MV-4-11 (cell line): ENCODE results near the gene COX4I1.
"Not testable (repeated sequence)": the region's sequence is repeated elsewhere in the genome, so short reads cannot be mapped to it uniquely, and the experiment has no call there.

Experiments
- DNase-seq: peaks from one replicate; lab custom pipeline; 2025; lab: John Stamatoyannopoulos, UW

Gene COX4I1

GRCh38 chr16:85800321-85800669 is 800 bp downstream of the COX4I1 start:
- DNase-seq: no peak

GRCh38 chr16:85803570-85803969 is 4.1 kb downstream of the COX4I1 start:
- DNase-seq: no peak

GRCh38 chr16:85805442-85806045 is 6.0 kb downstream of the COX4I1 start:
- no peak for DNase-seq

DNA sequence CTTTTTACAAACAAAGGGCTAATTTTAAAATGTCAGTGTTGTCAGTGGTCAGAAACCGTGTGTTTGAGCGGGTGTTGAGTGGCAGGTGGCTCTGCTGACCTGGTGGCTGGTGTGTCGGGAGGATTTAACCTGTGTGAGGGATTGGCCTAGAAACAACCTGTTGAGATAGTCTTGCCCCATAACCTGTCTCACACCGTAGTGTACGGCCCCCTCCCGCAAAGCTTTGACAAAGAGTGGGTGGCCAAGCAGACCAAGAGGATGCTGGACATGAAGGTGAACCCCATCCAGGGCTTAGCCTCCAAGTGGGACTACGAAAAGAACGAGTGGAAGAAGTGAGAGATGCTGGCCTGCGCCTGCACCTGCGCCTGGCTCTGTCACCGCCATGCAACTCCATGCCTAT is 7.0 kb downstream of the COX4I1 start:
- no peak for DNase-seq

DNA sequence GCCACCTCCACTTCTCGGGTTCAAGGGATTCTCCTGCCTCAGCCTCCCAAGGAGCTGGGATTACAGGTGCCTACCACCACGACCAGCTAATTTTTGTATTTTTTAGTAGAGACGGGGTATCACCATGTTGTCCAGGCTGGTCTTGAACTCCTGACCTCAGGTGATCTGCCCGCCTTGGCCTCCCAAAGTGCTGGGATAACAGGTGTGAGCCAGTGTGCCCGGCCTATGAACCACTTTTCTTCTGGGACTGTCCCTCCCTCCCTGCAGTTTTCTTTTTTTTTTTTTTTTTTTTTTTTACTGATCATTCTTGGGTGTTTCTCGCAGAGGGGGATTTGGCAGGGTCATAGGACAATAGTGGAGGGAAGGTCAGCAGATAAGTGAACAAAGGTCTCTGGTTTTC is 7.8 kb downstream of the COX4I1 start:
- not testable (repeated sequence) for DNase-seq

DNA sequence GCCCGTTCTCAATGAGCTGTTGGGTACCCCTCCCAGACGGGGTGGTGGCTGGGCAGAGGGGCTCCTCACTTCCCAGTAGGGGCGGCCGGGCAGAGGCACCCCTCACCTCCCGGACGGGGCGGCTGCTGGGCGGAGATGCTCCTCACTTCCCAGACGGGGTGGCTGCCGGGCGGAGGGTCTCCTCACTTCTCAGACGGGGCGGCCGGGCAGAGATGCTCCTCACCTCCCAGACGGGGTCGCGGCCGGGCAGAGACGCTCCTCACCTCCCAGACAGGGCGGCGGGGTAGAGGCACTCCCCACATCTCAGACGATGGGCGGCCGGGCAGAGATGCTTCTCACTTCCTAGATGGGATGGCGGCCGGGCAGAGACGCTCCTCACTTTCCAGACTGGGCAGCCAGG is 8.6 kb downstream of the COX4I1 start:
- not testable (repeated sequence) for DNase-seq

DNA sequence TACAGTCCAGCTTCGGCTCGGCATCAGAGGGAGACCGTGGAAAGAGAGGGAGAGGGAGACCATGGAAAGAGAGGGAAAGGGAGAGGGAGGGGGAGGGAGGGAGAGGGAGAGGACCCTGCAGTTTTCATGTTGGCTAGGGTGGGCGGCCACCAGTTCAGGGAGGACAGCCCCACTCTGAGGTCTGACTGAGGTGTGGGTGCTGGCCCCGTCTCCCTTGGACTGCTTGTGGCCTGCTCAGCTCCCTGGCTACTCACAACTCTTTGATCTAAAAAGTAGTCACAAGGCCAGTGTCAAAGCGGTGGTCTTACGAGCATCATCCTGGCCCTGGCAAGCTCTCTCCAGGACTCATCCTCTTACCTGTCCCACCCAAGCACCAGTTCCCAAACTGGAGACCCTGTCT is 9.4 kb downstream of the COX4I1 start:
- no peak for DNase-seq

DNA sequence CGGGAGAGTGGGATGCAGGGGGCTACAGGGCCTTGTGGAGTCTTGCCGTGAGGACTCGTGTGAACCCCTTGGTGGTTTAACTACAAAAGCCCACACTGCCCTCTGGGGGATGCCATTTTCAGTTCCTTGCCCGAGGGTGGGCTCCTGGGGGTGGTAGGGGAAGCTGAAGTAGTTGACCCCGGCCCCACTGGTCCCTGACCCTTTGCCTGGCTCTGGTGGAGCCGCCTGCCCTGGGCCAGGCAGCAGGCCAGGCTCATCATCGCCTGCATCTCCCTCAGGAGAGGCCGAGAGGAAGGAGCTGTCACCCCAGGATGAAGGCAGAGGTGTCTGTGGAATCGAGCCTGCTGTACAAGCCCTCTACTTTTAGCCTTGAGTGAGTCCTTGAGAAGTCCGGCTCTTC is 10.2 kb downstream of the COX4I1 start:
- no peak for DNase-seq

GRCh38 chr16:85810097-85810741 is 10.7 kb downstream of the COX4I1 start:
- no peak for DNase-seq

DNA sequence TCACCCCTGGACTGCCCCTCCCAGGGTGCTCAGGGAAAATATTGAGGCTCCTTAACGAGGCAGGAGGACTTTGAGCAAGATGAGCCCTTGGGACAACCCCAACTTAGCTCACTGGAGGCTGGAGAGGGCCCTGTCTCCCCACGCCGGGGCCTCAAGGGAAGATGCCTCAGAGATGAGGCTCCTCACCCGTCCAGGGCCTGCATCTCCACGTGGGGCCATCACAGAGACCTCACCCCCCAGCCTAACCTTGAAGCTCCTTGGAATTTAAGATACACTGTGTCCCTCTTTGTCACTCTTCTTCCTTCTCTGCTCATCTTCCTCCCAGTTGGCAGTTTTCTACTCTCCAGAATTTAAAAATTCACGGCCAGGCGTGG is 11.2 kb downstream of the COX4I1 start:
- no peak for DNase-seq

- DNase-seq: no peak
These were observed 12.7 kb downstream of the COX4I1 start for GRCh38 chr16:85812031-85812807.

GRCh38 chr16:85812811-85813700 is 13.6 kb downstream of the COX4I1 start:
- DNase-seq: no peak

DNA sequence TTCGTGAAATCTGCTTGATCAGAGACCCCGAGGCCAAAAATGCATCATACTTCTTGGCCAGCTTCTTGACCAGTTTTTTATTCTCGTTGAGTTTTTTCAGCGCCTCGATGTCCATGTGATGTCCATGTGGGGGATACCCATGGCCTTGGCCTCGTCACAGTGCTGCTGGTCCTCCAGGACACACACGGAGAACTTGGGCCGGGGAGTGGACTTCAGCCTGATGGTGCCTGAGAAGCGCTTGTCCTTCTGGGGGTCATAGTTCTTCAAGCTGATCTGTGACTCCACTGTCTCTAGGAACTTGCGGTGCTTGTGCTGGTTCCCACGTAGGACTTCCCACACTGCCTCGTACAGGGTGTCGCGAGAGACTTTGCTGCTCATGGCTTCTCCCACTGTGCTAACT is 16.7 kb downstream of the COX4I1 start:
- DNase-seq: no peak

DNA sequence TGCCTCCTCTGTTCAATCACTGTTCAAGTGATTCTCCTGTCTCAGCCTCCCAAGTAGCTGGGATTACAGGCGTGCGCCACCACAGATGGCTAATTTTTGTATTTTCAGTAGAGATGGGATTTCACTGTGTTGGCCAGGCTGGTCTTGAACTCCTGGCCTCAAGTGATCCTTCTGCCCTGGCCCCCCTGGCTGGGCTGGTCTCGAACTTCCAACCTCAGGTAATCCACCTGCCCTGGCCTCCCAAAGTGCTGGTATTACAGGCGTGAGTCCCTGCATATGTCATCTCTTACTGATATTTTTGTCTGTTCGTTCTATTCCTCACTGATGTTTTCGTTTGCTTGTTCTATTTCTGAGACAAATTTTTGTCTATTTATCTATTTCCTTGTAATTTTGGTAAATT is 17.7 kb downstream of the COX4I1 start:
- DNase-seq: not testable (repeated sequence)

GRCh38 chr16:85819245-85819644 is 19.8 kb downstream of the COX4I1 start:
- peak; percentile 82 for DNase-seq

- no peak for DNase-seq
These were observed 20.3 kb downstream of the COX4I1 start for GRCh38 chr16:85819771-85820170.

DNA sequence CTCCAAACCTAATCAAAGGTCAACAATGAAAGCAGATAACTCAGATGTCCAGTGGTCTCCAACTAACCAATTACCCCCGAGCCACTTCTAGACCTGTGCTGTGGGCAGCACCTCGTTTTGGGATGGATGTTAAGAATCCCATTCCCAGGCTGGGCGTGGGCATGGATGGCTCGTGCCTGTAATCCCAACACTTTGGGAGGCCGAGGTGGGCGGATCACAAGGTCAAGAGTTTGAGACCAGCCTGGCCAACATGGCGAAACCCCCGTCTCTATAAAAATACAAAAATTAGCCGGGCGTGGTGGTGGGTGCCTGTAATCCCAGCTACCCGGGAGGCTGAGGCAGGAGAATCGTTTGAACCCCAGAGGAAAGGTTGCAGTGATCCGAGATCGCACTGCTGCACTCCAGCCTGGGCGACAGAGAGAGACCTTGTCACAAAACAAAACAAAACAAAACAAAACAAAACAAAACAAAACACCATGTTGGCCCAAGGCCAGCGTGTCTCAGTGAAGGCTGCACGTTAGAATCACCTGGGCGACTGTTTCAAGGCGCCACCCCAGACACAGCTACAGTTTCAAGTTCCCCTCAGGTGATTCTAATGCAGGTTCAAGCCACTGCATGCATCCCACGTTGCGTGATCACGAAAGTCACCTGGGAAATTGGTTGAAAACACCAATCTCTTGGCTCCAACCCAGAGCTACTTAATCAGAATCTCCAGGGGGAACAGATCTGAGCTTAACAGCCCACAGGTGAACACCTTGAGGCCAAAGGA is 21.3 kb downstream of the COX4I1 start:
- DNase-seq: no peak

DNA sequence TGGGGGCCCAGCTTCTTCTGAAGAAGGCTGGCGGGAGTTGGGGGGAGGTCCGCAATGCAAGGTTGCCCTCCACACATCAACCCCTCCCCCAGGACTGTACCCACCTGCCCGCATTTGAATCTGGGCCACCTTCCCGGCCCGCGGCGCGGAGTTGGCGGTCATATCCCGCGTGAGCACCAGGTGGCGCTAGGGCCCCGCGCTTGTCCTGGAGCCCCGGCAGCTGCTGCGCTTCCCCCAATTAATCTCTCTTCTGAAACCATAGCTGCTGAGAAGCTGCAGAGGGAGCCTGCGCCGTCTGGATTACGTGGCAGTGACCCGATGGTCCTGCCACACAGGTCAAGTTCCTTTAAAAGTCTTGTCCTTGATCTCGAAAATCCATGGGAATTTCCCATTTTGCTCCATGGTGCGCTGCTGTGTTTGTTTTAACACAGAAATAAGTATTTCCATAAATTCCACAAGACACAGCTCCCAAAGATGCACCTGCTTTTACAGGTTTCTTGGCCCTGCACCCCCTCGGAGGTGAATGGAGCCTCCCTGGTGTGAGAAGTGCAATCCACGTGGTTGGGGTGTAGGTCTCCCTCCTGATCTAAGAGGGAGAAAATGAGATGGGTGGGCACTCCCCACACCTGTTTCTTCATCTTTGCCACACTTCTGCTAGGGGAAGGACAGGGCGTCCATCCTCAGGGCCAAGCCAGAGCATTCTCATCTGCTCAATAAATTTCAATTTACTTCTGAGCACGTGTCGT is 22.1 kb downstream of the COX4I1 start:
- DNase-seq: peak; percentile 84

- DNase-seq: no peak
These were observed 22.6 kb downstream of the COX4I1 start for GRCh38 chr16:85822145-85822544.

DNA sequence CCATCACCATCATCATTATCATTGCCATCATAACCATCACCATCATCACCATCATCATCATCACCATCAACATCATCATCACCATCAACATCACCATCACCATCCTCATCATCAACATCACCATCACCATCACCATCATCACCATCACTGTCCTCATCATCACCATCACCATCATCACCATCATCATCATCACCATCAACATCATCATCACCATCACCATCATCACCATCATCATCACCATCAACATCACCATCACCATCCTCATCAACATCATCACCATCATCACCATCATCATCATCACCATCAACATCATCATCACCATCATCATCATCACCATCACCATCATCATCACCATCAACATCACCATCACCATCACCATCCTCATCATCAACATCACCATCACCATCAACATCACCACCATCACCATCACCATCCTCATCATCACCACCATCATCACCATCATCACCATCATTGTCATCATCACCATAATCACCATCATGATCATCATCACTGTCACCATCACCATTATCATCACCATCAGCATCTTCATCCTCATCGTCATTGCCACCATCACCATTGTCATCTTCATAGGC is 23.9 kb downstream of the COX4I1 start:
- DNase-seq: no peak
